ENCODE results near the gene SHANK3.
"Not testable (repeated sequence)": the region's sequence is repeated elsewhere in the genome, so short reads cannot be mapped to it uniquely, and the experiment has no call there.

The SHANK3 gene

DNA sequence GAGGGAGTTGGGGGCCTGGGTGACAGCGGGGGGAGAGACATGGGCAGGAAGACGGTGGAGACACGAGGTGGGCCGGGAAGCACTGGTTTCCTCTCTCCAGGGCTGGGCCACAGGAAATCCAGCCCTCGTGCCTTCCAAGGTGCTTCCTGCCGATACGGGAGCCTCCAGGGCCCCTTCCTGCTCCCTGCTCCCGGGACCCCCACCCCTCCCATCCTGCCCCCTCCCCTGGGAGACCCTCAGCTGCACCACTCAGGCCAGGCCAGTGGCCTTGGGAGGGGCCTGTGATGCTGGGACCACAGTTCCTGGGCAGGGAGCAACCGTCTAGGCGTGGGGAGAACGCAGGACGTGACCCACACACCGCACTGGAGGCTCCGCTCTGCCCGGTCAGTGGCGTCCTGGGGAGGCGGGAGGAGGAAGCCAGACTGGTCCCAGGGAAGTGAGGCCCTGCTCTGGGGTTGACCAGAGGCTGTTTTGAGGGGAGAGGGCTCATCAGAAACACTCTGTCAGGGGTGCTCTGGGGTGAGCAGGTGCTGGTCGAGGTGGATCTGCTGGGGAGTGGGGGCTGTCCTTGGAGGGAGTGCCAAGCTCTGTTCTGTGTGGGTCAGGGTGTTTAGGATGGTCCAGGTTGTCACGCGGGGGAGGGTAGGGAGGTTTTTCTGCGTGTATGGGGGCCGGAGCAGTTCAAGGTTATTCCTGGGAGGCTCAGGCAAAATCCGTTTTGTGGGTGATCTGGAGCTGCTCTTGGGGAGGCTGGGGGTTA lies at the start of gene SHANK3:
TSS of gene SHANK3 (plus strand) at position 353 of the 760 bp plus-strand sequence.
- DNase-seq (ENCODE audit: low spot score) = peak; percentile 17

DNA sequence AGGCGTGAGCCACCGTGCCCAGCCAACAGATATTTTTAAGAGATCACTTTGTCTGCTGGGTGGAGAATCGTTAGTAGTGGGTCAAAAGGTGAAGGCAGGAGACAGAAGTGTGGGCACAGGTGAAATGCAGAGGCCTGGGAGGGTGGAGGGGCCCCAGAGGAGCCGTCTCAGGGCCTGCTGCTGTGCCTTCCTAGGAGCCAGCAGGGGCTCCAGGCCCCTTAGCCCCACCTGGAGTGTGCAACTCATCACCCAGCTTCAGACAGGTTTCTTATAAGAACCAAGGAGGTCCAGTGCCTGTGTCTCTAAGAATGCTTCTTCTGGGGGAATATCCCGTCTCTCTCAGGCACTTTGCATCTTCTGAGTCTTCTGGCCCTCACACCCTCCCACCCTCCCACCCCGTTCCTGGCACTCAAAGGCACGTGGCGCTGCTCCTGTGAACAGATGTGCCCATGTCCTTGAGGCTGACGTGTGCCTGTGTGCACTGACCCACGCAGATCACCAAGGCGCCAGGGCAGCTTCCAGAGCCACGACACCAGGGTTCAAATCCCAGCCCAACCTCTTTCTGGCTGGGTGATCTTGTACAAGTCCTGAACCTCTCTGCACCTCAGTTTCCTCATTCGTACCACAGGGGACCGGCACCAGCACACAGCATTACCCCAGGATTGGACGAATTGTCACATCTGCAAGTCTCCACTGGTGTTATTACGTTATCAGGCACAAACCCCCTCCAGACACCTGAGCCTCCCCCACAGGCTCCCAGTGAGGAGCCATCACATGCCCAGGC lies 48.1 kb upstream of the SHANK3 start:
- no peak for DNase-seq (ENCODE audit: low spot score)

DNA sequence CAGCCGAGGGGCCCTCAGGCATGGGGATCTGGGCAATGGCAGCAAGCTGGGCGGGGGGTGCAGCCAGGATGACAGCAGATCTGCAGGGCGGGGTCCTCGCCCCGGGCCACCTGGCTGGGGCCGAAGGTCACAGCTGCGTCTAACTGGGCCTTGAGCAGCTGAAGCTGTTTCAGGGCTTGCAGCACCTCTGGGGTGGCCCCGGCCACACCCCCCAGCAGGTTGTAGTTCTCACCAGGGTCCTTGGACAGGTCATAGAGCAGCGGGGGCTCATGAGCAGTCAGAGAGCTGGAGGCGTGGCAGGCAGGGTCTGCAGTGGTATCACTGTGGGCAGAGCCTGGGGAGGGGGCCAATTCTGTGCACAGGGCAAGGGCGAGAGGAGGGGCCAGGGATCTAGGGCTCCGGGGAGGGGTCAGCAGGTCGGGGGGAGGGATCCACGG lies 47.5 kb upstream of the SHANK3 start:
- no peak for DNase-seq (ENCODE audit: low spot score)

DNA sequence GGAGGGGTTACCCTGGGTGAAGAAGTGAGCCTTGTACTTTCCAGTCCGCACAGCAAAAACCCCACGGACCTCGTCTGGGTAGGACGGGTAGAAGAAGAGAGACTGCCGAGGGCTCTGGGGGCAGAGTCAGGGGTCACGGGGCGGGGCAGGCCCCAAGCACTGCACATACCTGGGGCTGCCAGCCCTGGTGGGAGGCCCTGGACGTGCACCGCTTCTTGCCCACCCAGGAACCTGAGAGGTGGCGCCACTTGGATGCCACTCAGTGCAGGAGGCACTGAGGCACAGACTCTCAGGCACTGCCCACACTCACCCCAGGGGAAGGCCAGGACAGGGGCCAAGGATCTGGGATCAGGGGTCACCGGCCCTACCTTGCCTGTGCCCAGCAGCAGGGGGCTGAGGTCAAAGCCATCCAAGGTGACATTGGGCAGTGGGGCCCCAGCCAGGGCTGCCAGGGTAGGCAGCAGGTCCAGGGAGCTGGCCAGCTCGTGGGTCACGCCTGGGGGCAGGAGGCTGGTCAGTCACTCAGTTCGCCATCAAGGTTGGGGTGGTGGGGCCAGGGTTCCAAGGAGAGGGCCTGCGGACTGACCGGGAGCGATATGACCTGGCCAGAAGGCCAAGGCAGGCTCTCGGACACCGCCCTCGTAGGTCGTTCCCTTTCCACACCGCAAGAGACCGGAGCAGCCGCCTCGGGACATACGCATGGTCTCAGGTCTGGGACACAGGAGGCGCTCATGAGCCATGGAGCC lies 46.9 kb upstream of the SHANK3 start:
- no peak for DNase-seq (ENCODE audit: low spot score)

DNA sequence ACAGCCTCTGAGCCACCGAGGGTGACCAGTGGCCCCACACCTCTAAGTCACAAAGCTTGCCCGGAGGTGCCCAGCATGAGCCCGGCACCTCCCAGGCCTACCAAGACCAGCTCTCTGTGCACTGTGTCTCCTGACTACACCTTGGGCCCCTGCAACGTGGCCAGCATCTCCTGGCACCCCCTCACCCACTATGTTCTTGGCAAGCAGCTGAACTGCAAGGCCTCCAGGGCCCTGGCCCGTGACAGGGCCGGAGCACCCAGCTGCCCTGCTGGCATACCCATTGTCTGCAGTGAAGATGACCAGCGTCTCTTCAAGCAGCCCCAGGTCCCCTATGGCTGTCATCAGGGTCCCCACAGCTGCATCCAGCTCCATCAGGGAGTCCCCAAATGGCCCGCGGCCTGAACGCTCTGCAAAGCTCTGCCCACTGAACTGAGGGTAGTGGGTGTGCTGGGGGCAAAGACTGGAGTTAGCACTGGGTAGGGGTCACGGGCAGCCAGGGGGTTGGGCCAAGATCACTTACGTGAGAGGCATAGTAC lies 46.2 kb upstream of the SHANK3 start:
- DNase-seq (ENCODE audit: low spot score) = no peak

DNA sequence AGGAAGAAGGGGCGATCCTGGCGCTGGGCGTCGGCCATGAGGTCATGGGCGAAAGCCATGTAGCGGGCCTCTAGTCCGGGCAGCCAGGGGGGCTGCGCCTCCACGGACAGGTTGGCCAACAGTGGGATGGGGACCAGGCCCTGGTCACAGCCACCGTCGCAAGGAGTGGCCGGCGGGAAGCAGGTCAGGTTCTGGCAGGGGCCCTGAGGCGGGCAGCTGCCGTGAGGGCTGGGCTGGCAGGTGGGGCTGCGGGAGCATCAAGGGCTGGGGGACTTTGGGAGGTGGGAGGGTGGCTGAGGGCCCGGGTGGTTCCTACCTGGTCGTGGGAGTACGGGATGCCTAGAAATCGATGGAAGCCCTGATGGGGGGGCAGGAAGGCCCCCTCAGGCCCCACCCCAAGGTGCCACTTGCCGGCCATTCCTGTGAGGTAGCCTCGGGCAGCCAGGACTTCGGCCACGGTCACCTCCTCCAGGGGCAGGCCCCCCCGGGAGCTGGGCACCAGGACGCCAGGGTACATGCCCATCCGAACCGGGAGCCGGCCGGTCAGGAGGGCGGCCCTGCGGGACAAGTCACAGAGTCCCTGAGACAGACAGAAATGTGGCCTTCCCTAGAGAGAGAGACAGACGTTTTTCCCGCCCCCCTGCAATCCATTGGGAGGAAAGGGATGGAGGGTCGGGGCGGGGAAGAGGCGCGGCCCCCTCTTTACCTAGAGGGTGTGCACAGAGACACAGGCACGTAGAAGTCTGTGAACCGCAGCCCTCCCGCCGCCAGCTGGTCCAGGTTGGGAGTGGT lies 45.6 kb upstream of the SHANK3 start:
- no peak for DNase-seq (ENCODE audit: low spot score)

DNA sequence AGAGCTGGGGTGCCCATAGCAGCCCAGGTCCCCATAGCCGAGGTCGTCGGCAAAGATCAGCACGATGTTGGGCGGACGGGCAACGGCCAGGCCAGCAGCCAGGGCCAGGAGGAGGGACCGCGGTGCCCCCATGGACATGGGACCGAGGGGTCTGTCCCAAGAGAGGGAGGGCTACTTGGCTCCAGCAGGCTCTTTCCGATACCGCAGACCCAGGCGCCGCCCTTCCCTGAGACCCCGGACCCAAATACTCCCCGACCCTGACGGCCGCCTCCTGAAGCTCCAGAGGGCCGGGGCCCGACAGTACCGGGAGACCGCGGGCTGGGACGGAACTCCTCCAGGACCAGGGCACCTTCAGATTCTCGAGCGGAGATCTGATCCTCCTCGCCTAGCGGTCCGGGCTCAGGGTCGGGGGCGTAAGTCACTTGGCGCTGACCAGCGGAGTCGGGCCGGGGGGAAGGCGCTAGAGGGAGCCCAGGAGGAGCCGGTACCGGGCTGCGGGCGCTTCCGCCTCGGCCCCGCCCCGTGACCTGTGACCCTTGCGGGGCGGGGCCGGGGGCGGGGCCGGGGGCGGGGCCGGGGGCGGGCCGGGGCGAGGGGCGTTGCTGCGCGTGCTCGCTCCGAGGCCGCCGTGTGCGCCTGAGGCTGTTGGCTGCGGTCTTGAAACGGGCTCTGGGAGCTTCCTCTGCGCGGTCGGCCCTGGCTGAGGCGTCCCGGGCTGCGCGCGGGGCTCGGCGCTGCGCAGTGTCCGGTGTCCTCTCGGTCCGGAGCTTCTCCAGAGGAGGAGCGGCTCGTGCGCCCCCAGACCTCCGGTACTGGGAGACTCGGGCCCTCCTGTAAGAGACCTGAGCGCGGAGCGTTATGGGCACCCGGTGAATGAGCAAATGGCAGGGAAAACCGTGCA lies 44.7 kb upstream of the SHANK3 start, which contains the start of gene ARSA:
TSS of gene ARSA (minus strand) at position 511 of the 901 bp plus-strand sequence. CDS start at position 138, 373 bp downstream.
- peak; percentile 97 for DNase-seq (ENCODE audit: low spot score)

DNA sequence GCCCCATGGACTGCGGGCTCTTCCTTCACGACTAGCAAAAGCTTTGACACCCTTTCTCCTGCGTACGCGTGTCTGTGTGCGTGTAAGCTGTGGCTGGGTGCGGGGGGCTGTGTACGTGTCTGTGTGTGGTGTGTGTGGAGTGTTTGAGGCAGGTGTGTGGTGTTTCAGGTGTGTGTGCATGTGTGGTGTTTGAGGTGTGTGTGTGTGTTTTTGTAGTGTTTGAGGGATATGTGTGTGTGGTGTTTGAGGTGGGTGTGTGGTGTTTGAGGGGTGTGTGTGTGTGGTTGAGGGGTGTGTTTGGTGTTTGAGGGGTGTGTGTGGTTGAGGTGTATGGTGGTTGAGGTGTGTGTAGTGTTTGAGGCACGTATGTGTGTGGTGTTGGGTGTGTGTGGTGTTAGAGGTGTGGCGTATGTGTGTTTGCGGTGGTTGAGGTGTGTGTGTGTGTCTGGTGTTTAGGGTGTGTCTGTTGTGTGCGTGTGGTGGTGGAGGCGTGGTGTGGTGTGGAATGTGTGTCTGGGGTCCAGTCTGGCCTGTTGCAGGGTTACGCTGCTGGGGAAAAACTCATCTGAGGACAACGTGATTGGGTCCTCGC lies 44.0 kb upstream of the SHANK3 start:
- DNase-seq (ENCODE audit: low spot score) = no peak

DNA sequence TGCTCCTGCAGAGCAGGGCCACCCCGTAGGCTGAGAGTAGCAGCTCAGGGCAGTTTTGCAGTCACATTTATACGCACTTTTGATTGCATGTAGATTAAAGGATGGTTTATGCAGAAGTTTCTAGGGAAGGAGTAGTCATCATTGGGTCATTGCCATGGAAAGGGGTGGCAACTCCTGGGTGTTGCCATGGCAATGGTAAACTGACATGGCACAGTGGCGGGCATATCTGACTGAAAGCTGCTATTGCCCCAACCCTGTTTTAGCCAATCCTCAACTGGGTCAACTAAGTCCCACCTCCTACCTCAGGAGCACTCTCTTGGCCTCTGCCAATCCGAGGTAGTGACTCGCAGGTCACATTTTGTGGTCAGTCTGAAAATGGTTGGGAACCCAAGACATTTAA lies 42.2 kb upstream of the SHANK3 start:
- no peak for DNase-seq (ENCODE audit: low spot score)

DNA sequence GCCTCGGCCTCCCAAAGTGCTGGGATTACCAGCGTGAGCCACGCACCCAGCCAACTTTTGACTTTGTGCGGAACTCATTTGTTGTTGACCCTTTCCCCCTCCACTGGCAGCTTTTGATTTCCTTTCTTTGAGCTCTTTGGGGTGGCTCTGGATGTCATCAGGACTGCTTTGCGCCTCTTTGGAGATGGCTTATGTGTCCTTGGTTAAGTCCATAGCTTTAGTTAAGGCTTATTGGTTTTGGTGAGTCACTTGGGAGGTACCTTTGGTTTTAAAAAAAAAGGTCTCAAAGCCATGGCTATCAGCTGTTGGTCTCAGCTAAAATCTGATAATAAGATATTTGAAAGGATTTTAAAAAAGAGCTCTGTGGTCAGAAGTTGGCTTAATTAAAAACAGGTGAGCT lies 39.5 kb upstream of the SHANK3 start:
- DNase-seq (ENCODE audit: low spot score) = no peak

DNA sequence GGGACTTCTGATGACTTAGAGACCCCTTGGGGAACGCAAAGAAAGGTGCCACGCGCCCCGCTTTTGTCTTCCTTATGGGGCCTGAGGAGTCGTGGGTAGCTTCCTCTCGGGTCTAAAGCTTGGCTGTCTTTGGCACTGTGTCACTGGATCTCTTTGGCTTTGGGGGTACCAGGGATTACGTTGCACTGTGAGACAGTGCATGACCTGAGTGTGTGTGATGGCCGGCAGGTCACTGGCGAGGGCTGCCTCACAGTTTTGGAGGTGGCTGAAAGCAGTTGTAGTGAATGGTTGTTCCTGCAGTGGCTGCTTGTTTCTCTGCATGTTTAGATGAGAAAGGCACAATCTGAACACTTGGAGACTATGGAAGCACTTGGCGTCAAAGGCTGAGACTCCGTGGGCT lies 38.9 kb upstream of the SHANK3 start:
- no peak for DNase-seq (ENCODE audit: low spot score)

DNA sequence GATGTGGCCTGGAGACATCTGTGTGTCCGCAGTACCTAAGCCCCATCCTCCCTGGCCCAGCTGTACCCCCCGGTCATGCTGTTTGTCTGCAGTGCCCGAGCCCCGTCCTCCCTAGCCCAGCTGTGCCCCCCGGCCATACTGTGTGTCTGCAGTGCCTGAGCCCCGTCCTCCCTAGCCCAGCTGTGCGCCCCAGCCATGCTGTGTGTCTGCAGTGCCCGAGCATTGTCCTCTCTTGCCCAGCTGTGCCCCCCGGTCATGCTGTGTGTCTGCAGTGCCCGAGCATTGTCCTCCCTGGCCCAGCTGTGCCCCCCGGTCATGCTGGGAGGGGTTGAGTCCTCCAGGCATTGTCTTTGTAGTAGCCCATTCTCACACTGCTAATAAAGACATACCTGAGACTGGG lies 37.0 kb upstream of the SHANK3 start:
- no peak for DNase-seq (ENCODE audit: low spot score)

DNA sequence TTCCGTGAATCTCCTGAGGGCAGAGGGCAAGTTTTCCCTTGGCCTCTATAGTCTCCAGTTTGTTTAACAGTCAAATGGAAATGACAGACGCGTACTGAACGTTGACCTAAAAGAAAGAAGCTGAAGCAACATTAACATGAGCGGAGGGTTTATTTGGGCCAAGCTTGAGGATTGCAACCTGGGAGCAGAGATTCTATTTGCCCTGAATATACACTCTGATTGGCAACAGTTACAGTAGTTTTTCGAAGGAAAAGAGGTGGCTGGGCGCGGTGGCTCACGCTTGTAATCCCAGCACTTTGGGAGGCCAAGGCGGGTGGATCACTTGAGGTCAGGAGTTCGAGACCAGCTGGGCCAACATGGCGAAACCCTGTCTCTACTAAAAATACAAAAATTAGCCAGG lies 32.3 kb upstream of the SHANK3 start:
- not testable (repeated sequence) for DNase-seq (ENCODE audit: low spot score)

DNA sequence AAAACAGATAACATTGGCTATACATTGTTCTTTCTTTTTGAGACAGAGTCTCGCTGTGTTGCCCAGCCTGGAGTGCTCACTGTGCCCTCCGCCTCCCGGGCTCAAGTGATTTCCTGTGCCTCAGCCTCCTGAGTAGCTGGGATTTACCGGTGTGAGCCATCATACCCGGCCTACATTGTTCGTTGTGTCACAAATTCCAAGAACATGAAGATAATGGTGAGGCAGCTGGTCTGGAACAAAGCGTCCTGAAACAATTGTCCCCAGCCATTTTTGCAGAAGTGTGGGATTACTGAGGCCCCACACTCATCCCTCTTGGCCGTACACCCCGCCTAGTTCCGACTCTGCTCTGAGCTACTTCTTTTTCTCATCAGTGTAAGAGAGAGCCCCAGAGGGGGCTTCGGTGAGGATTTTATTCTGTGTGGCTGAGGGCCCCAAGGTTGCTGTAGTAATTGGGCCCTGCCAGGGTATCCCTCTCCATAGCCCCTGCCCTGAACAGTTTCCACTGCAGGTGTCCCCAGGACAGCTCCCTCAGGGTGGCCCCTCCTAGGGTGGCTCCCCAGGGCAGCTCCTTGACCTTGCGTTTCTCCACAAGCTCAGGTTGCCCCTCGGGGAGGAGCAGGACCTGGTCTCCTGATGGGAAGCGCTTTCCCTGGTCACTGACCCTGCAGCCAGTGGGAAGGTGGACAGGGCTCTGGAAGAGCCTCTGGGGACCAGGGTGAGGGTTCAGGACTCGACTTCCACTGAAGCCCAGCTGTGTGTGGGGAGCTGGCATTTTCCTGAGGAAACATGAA lies 31.6 kb upstream of the SHANK3 start:
- no peak for DNase-seq (ENCODE audit: low spot score)

DNA sequence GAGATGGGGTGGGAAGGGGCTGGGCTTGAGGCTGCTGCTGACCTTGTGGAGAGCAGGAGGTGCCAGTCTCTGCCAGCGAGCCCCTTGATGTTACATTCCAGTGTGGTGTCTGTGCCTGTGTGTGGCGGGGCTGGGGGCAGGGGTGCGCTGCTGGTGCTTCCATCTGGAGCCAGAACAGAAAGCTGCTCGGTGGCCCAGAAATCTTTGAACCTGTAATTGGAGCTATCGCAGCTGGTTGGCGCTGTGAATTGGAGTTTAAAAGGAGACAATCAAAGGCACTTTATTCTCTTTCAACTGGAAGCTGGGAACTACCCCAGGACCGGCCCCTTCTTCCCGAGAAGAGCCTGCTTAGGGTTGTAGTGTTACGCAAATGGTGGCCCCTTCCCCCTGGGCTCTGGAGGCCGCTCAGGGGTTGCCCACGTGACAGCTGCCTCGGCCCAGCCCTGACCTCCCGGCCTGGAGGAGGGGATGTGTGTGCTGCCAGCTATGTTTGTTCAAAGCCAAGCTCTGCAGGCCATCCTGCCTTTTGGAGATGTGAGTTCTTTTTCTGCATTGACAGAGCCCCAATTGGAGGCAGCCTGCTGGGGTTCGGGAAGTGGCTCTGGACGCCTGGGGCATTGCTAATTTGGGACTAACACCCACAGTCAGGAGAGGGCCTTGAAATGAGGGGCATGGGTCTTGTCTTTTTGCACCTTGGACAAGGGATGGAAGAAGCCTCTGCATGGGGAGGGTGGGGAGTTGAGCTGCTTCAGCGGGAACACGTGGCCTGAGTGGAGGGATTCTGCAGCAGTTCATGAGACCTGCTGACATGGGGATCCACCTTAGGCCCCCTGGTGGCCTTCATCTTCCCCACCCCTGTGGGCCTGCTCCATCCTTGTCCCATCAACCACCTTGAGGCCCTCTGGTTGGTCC lies 30.7 kb upstream of the SHANK3 start:
- DNase-seq (ENCODE audit: low spot score) = peak; percentile 45

DNA sequence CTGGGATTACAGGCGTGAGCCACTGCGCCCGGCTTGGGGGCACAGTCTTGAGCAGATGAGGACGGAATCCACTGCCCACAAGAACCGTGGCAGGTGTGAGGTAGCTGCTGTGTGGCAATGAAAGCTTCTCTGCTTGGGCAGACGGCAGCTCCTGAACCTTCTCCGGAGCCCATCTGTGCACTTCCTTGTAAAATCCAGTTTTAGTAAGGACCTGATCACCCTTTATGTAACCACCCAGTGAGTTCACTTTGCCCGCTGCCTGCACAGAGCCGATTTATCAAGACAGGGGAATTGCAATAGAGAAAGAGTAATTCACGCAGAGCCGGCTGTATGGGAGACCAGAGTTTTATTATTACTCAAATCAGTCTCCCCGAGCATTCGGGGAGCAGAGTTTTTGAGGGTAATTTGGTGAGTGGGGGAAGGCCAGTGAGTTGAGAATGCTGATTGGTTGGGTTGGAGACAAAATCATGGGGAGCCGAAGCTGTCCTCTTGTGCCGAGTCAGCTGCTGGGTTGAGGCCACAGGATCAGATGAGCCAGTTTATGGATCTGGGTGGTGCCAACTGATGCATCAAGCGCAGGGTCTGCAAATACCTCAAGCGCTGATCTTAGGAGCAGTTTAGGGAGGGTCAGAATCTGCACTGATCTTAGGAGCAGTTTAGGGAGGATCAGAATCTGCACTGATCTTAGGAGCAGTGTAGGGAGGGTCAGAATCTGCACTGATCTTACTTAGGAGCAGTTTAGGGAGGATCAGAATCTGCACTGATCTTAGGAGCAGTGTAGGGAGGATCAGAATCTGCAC lies 29.4 kb upstream of the SHANK3 start:
- DNase-seq (ENCODE audit: low spot score) = not testable (repeated sequence)

DNA sequence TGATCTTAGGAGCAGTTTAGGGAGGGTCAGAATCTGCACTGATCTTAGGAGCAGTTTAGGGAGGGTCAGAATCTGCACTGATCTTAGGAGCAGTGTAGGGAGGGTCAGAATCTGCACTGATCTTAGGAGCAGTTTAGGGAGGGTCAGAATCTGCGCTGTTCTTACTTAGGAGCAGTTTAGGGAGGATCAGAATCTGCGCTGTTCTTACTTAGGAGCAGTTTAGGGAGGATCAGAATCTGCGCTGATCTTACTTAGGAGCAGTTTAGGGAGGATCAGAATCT lies 28.9 kb upstream of the SHANK3 start:
- not testable (repeated sequence) for DNase-seq (ENCODE audit: low spot score)

All from AG20443 (cell line).